ENCODE data around the gene ASZ1. TPM values are rescaled to one million over a fixed set of nuclear protein-coding genes. Genes with fewer than 3 reads are reported as not detected.
"Not testable (repeated sequence)": the region's sequence is repeated elsewhere in the genome, so short reads cannot be mapped to it uniquely, and the experiment has no call there.

The ASZ1 gene
- under 1 TPM in 2 of 4 donors, not detected in 2; 0.06 TPM for polyA plus RNA-seq (ENCODE audit: insufficient read length in 4 of 4)

GRCh38 chr7:117427258-117427701, at the start of gene ASZ1:
Gene ASZ1, minus strand, starts transcription at chr7:117427493. Its CDS starts 33 bp downstream, at chr7:117427460.
- DNase-seq (ENCODE audit: low read depth in 4 of 4, low spot score in 2 of 4) = no peak

DNA sequence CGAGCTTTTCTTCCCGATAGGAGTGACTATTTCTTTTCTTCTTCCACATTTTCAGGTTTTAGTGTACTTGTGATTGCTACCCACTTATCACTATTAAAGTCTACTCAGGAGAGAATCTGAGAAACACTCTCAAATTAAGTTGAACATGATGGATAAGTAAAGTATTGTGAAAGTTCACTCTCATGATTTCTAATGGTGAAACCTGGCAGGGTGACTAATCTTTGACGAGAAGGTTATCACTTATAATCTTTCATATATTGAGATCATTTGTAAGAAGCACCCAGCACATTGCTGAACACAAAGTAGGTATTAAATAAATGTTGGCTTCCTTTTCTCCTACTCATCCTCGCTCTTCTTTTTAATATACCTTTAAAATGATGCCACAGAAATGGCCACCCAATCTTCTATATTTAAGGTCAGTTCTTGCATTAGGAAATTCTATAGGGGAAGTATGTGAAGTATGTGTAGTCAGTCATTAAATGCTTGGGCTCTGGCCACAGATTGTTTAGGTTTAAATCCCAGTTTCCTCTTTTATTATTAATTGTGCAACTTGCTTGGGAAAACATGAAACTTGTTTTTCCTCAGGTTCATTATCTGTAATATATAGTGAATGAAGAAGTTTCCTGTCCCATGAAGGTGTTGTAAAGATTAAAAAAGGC, 49.4 kb upstream of the ASZ1 start:
- no peak for DNase-seq (ENCODE audit: low read depth in 4 of 4, low spot score in 2 of 4)

GRCh38 chr7:117472335-117472734, 45.0 kb upstream of the ASZ1 start:
- DNase-seq (ENCODE audit: low read depth in 4 of 4, low spot score in 2 of 4) = no peak

DNA sequence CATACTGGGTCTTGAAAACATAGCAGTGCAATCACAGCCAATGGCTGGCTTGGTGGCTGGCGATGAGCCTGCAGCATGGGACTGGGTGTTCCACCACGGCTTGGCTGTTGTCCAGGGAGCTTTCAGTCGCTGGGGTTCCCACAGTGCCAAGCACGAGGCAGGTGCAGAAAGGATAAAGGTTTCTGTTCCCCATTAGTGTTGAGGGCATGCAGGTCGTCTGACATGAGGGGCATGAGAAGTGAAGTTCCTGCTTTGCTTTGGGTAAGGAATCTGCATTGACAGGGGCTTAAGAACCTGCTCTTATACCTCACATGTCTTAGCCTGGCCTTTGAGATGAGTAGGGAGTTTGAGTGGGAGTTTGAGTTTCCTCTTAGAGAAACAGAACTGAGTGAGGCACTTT, 43.5 kb upstream of the ASZ1 start:
- no peak for DNase-seq (ENCODE audit: low read depth in 4 of 4, low spot score in 2 of 4)

GRCh38 chr7:117468174-117468573, 40.9 kb upstream of the ASZ1 start:
- DNase-seq (ENCODE audit: low read depth in 4 of 4, low spot score in 2 of 4) = no peak

- DNase-seq (ENCODE audit: low read depth in 4 of 4, low spot score in 2 of 4) = not testable (repeated sequence)
These were observed 33.5 kb upstream of the ASZ1 start for GRCh38 chr7:117460815-117461214.

- no peak for DNase-seq (ENCODE audit: low read depth in 4 of 4, low spot score in 2 of 4)
These were observed 32.4 kb upstream of the ASZ1 start for GRCh38 chr7:117459735-117460134.

DNA sequence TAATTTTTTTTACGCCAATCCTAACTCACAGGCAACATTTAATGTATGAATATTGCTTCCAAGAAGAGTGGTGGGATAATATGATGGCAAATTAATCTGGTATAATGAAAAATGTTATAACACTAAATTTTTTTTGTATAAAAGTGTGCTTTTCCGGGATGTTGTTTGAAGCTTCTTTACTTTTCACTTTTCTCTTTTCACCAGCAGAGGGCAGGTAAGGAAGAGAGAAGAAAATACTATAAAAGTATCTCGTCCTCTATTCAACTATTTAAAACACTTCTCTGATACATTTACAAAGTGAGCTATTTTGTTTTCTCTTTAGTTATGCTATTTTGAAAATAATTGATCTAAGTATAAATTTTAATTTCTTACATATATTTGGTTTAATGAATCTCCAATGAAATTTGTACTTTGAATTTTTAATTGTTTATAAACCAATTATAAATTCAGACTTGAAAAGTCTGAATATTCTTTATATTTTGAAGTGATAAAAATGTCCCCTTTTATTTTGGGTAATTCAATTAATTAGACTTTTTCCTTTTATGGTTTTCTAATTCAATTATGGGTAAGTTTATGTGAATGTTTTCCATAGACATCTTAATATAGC, 31.8 kb upstream of the ASZ1 start:
- DNase-seq (ENCODE audit: low read depth in 4 of 4, low spot score in 2 of 4) = no peak

- DNase-seq (ENCODE audit: low read depth in 4 of 4, low spot score in 2 of 4) = no peak
These were observed 21.4 kb upstream of the ASZ1 start for GRCh38 chr7:117448655-117449054.

- DNase-seq (ENCODE audit: low read depth in 4 of 4, low spot score in 2 of 4) = no peak
These were observed 19.0 kb upstream of the ASZ1 start for GRCh38 chr7:117446220-117446815.

DNA sequence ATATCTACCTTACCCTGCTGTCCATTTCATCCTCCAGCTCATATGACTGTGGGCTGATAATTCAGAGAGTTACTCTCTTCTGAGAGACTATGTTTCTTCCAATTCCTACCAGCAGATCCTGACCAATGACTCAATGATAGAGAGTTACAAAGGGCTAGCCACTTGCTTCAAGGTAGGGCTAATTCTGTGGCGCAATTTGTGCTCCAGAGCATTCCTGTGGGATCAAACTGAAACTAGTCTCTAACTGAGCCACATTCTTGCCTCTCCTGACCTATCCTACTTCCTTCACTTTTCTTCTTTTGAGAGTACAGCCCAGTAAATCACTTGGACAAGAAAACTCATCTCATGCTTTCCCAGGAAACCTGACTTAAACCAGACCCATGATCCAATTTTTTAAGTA, 17.9 kb upstream of the ASZ1 start:
- DNase-seq (ENCODE audit: low read depth in 4 of 4, low spot score in 2 of 4) = no peak

DNA sequence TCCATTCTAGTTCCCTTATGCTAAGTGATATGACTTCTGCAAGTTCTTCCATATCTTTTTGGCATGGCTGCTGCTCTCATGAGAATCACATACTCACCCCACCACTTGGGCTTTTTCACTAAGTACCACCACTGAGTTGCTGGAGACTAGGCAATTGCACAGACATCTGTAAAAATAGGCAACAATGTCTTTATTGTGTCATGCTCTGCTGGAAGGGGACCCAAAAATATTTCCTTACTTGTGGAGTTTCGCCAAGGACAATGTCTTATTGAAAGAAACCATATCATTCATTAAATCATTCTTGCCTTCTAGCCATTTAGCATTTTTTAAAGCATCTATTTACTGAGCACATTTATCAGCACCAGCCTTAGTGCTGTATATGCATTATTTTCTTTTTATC, 17.4 kb upstream of the ASZ1 start:
- DNase-seq (ENCODE audit: low read depth in 4 of 4, low spot score in 2 of 4) = no peak

DNA sequence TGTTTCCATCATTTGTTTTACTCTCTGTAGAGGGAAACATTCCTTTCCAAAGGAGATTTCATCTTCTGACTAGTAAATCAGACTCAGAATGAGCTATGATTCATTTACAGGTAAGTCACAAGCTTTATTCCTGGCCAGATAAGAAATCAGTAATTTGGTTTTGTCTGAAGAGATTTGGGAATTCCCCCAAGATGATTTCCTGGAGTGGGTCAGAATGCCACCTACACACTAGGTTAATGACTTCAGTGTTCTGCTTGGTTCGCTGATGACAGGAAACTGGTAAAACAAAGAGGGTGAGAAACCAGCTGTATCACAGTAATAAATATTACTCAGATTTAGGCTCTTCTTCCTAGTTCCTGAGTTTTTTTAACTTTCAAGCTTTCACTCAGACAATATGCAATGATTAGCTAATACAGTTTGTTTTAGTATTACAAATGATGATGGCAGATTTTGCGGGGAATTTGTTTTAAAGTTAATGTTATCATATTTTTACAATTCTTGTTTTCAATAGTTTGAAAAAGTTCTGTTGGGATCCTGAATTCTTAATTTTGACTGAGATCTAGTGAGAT, 8.3 kb upstream of the ASZ1 start:
- no peak for DNase-seq (ENCODE audit: low read depth in 4 of 4, low spot score in 2 of 4)

- DNase-seq (ENCODE audit: low read depth in 4 of 4, low spot score in 2 of 4) = no peak
These were observed 3.0 kb downstream of the ASZ1 start for GRCh38 chr7:117424090-117424829.

DNA sequence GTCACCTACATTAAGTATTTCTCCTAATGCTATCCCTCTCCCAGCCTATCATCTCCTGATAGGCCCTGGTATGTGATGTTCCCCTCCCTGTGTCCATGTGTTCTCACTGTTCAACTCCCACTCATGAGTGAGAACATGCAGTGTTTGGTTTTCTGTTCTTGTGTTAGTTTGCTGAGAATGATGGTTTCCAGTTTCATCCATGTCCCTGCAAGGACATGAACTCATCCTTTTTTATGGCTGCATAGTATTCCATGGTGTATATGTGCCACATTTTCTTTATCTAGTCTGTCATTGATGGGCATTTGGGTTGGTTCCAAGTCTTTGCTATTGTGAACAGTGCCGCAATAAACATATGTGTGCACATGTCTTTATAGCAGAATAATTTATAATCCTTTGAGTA, 12.7 kb downstream of the ASZ1 start:
- not testable (repeated sequence) for DNase-seq (ENCODE audit: low read depth in 4 of 4, low spot score in 2 of 4)

DNA sequence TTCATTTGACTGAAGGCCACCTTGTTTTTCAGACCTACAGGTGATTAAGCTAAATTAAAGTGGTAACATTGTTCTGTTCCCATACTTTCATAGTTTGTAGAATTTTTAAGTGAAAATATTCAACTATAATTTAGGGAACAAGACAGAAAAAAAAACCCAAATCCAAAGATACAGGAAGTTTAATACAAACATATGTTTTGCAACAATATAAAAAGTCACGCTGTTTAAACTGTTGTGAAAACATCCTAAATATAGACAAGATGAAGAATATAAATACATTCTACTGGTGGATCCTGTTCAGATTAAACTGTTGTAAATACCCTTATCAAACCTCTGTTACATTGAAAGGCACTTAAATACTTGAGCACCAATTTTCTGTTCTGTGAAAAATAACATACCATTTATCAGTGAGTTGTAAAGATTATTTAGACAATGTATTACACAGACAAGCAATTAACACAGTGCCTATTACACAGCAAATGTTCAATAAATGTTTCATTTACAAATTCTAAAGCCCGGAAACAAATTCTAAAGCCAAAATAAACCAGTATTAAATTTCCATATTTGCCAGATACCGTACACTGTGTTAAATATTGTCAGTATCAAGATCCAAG, 14.2 kb downstream of the ASZ1 start:
- DNase-seq (ENCODE audit: low read depth in 4 of 4, low spot score in 2 of 4) = no peak

- DNase-seq (ENCODE audit: low read depth in 4 of 4, low spot score in 2 of 4) = no peak
These were observed 14.9 kb downstream of the ASZ1 start for GRCh38 chr7:117412390-117412789.

- no peak for DNase-seq (ENCODE audit: low read depth in 4 of 4, low spot score in 2 of 4)
These were observed 15.8 kb downstream of the ASZ1 start for GRCh38 chr7:117411539-117411938.

DNA sequence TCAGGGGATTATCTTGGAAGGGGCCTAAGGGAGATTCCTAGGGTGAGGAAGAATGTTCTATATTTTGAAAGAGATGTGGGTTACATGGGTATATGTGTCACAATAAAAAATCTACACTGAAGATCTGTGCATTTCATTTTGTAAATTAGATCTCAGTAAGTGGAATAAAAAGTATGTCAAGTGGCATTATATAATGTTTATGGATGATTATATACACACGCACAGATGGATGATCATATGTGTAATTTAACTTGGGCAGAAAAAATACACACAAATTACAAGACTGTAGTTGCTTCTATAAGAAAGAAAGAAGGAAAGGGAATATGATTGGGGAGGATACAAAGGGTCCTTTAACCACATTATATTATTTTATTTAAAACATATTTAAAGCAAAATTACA, 18.5 kb downstream of the ASZ1 start:
- no peak for DNase-seq (ENCODE audit: low read depth in 4 of 4, low spot score in 2 of 4)

- no peak for DNase-seq (ENCODE audit: low read depth in 4 of 4, low spot score in 2 of 4)
These were observed 21.8 kb downstream of the ASZ1 start for GRCh38 chr7:117405519-117405918.

DNA sequence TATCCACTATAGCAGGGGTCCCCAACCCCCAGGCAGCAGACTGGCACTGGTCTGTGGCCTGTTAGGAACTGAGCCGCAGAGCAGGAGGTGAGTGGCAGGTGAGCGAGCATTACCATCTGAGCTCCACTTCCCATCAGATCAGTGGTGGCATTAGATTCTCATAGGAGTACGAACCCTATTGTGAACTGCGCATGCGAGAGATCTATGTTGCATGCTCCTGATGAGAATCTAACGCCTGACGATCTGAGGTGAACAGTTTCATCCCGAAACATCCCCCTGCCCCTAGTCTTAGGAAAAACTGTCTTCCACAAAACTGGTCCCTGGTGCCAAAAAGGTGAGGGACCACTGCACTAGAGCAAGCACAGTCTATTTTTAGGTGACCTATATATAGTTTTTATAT, 23.6 kb downstream of the ASZ1 start:
- DNase-seq (ENCODE audit: low read depth in 4 of 4, low spot score in 2 of 4) = no peak

Measured in left renal cortex interstitium (tissue), 4 donors.